NOMO-1 (cell line): ENCODE results near the gene SMPX.
"Not testable (repeated sequence)": the region's sequence is repeated elsewhere in the genome, so short reads cannot be mapped to it uniquely, and the experiment has no call there.

Experiments
- DNase-seq, 2 experiments: peaks; one replicate each; lab custom pipeline; 2025; ENCODE audit not compliant: unreplicated experiment in 2 of 2; lab: John Stamatoyannopoulos, UW

SMPX gene

GRCh38 chrX:21757960-21758359 lies at the start of gene SMPX:
TSS of gene SMPX (minus strand) at chrX:21758116. CDS start at chrX:21754290, 3,826 bp downstream.
- DNase-seq, result no peak

GRCh38 chrX:21806691-21807090 lies 48.8 kb upstream of the SMPX start:
- no peak for DNase-seq

- DNase-seq, result no peak
Measured at GRCh38 chrX:21802839-21803238, 44.9 kb upstream of the SMPX start.

GRCh38 chrX:21802054-21802670 lies 44.2 kb upstream of the SMPX start:
- no peak for DNase-seq

- peak in 1 of 2 experiments; percentile 5 for DNase-seq
Measured at GRCh38 chrX:21800344-21800770, 42.4 kb upstream of the SMPX start.

GRCh38 chrX:21799767-21800166 lies 41.9 kb upstream of the SMPX start:
- peak; percentile 40 to 43 for DNase-seq

GRCh38 chrX:21798677-21799219 lies 40.8 kb upstream of the SMPX start:
- DNase-seq, result no peak

- DNase-seq, result no peak
Measured at GRCh38 chrX:21781976-21782375, 24.1 kb upstream of the SMPX start.

GRCh38 chrX:21781525-21781924 lies 23.6 kb upstream of the SMPX start:
- DNase-seq, result no peak

GRCh38 chrX:21779095-21779494 lies 21.2 kb upstream of the SMPX start:
- no peak for DNase-seq

- DNase-seq, result no peak
Measured at GRCh38 chrX:21778236-21778635, 20.3 kb upstream of the SMPX start.

- DNase-seq, result not testable (repeated sequence)
Measured at GRCh38 chrX:21775128-21775527, 17.2 kb upstream of the SMPX start.

GRCh38 chrX:21773036-21773435 lies 15.1 kb upstream of the SMPX start:
- DNase-seq, result not testable (repeated sequence)

- DNase-seq, result no peak
Measured at GRCh38 chrX:21770631-21771321, 12.9 kb upstream of the SMPX start.

- DNase-seq, result no peak
Measured at GRCh38 chrX:21766101-21766500, 8.2 kb upstream of the SMPX start.

GRCh38 chrX:21764008-21764407 lies 6.1 kb upstream of the SMPX start:
- no peak for DNase-seq

- no peak for DNase-seq
Measured at GRCh38 chrX:21758488-21758887, 572 bp upstream of the SMPX start.

GRCh38 chrX:21756785-21757529 lies 959 bp downstream of the SMPX start:
- no peak for DNase-seq

- DNase-seq, result no peak
Measured at GRCh38 chrX:21749924-21750323, 8.0 kb downstream of the SMPX start.

GRCh38 chrX:21748235-21748634 lies 9.7 kb downstream of the SMPX start:
- DNase-seq, result no peak

- DNase-seq, result no peak
Measured at GRCh38 chrX:21747558-21747957, 10.4 kb downstream of the SMPX start.
